PFSK-1 (cell line): ENCODE results near the gene USP24.

ENCODE experiments used
- FOXP2 ChIP-seq: optimal IDR thresholded peaks from 2 replicates; pipeline ENCODE3; 2011; ENCODE audit warnings: borderline replicate concordance, control low read depth, inconsistent platforms; ENCODE audit not compliant: insufficient read depth; ENCODE audit errors: extremely low read length, extremely low read depth
- POLR2AphosphoS5 ChIP-seq: IDR thresholded peaks from 2 replicates; pipeline ENCODE4 v1.6.1; 2012; ENCODE audit warnings: low read depth, mild to moderate bottlenecking, control low read depth, low read length, moderate library complexity
- SIN3A ChIP-seq: IDR thresholded peaks from 2 replicates; pipeline ENCODE4 v1.6.1; 2012; ENCODE audit warnings: mild to moderate bottlenecking, low read length, moderate library complexity, borderline replicate concordance; ENCODE audit not compliant: insufficient read depth
- TAF1 ChIP-seq: IDR thresholded peaks from 2 replicates; pipeline ENCODE4 v1.6.1; 2012; ENCODE audit warnings: low read length, control low read depth, borderline replicate concordance; ENCODE audit not compliant: insufficient read depth
- TF ChIP-seq, protein P1 (sequence below), 2 experiments: IDR thresholded peaks; 2 replicates each; pipeline versions ENCODE4 v1.6.1 to v1.8.0; 2011 to 2012; ENCODE audit warnings: low read depth in 2 of 2, low read length in 2 of 2, control low read depth in 1 of 2, inconsistent platforms in 1 of 2, mild to moderate bottlenecking in 1 of 2, moderate library complexity in 1 of 2; ENCODE audit not compliant: insufficient read depth in 1 of 2

Gene USP24

GRCh38 chr1:55134152-55134808 lies 80.9 kb downstream of the USP24 start:
- TF ChIP-seq TAF1 (no peak), FOXP2 (no peak), POLR2AphosphoS5 (no peak), SIN3A (no peak)
- TF ChIP-seq, protein P1, sequence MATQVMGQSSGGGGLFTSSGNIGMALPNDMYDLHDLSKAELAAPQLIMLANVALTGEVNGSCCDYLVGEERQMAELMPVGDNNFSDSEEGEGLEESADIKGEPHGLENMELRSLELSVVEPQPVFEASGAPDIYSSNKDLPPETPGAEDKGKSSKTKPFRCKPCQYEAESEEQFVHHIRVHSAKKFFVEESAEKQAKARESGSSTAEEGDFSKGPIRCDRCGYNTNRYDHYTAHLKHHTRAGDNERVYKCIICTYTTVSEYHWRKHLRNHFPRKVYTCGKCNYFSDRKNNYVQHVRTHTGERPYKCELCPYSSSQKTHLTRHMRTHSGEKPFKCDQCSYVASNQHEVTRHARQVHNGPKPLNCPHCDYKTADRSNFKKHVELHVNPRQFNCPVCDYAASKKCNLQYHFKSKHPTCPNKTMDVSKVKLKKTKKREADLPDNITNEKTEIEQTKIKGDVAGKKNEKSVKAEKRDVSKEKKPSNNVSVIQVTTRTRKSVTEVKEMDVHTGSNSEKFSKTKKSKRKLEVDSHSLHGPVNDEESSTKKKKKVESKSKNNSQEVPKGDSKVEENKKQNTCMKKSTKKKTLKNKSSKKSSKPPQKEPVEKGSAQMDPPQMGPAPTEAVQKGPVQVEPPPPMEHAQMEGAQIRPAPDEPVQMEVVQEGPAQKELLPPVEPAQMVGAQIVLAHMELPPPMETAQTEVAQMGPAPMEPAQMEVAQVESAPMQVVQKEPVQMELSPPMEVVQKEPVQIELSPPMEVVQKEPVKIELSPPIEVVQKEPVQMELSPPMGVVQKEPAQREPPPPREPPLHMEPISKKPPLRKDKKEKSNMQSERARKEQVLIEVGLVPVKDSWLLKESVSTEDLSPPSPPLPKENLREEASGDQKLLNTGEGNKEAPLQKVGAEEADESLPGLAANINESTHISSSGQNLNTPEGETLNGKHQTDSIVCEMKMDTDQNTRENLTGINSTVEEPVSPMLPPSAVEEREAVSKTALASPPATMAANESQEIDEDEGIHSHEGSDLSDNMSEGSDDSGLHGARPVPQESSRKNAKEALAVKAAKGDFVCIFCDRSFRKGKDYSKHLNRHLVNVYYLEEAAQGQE (IDR thresholded peaks at IDR 0.05; ENCODE audit: insufficient read depth in 1 of 2, low read depth in 2 of 2, low read length in 2 of 2): no peak

GRCh38 chr1:55131801-55132200 lies 83.4 kb downstream of the USP24 start:
- TF ChIP-seq SIN3A: no peak
- TF ChIP-seq POLR2AphosphoS5: no peak
- TF ChIP-seq FOXP2: no peak
- TF ChIP-seq, protein P1 (IDR thresholded peaks at IDR 0.05; ENCODE audit: insufficient read depth in 1 of 2, low read depth in 2 of 2, low read length in 2 of 2): no peak
- TF ChIP-seq TAF1: no peak

GRCh38 chr1:55131218-55131617 lies 83.9 kb downstream of the USP24 start:
- TF ChIP-seq TAF1 (no peak), FOXP2 (no peak), POLR2AphosphoS5 (no peak), SIN3A (no peak)
- TF ChIP-seq, protein P1 (IDR thresholded peaks at IDR 0.05; ENCODE audit: insufficient read depth in 1 of 2, low read depth in 2 of 2, low read length in 2 of 2): no peak

- TF ChIP-seq FOXP2 (no peak), POLR2AphosphoS5 (no peak), SIN3A (no peak), TAF1 (no peak)
- TF ChIP-seq, protein P1 (IDR thresholded peaks at IDR 0.05; ENCODE audit: insufficient read depth in 1 of 2, low read depth in 2 of 2, low read length in 2 of 2): no peak
Observed at GRCh38 chr1:55129194-55129728, 85.9 kb downstream of the USP24 start.

- TF ChIP-seq POLR2AphosphoS5: no peak
- TF ChIP-seq, protein P1 (IDR thresholded peaks at IDR 0.05; ENCODE audit: insufficient read depth in 1 of 2, low read depth in 2 of 2, low read length in 2 of 2): no peak
- no peak for TF ChIP-seq FOXP2
- TF ChIP-seq TAF1: no peak
- TF ChIP-seq SIN3A: no peak
Observed at GRCh38 chr1:55128418-55128995, 86.7 kb downstream of the USP24 start.
